ENCODE measurements around the gene COX19.

DNA sequence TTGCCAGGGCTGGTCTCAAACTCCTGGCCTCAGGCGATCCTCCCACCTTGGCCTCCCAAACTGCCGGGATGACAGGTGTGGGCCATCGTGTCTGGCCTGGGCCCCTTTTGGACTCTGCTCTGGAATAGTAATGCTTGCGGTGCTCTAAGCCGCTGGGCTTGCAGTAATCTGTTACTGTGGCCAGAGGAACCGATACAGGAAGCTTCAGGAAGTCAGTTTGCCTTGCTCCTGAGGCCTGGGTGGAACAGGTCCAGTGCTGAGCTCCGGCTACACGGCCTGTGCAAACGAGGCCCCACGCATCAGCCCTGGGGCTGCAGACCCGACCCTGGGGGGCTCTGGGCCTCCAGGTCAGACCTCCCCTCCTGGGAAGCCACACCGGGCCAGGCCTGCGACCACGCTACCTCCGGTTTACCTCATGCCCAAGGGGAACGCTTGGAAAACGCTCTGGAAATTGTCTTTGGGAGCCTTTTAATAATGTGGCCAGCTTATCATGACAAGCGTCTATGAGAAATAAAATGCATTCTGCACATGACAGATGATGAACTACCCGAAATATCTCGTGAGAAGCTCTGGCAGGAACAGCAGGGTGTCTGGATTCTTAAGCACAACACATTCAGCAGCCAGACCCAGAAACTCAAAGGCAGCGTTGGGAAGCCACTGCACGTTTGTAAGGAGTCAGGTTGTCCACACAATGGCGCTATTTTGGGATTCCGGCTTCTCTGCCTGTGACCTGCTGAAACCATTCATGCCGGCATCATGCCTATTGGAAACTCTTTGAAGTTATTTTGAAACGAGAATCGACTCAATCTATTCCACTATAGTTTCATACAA, 10.7 kb downstream of the COX19 start:
- no peak; the same call in none of the 2 replicates for TF ChIP-seq POLR2AphosphoS5 (IDR thresholded peaks at IDR 0.05; ENCODE audit: low read depth, low read length)
- TF ChIP-seq, protein P1, sequence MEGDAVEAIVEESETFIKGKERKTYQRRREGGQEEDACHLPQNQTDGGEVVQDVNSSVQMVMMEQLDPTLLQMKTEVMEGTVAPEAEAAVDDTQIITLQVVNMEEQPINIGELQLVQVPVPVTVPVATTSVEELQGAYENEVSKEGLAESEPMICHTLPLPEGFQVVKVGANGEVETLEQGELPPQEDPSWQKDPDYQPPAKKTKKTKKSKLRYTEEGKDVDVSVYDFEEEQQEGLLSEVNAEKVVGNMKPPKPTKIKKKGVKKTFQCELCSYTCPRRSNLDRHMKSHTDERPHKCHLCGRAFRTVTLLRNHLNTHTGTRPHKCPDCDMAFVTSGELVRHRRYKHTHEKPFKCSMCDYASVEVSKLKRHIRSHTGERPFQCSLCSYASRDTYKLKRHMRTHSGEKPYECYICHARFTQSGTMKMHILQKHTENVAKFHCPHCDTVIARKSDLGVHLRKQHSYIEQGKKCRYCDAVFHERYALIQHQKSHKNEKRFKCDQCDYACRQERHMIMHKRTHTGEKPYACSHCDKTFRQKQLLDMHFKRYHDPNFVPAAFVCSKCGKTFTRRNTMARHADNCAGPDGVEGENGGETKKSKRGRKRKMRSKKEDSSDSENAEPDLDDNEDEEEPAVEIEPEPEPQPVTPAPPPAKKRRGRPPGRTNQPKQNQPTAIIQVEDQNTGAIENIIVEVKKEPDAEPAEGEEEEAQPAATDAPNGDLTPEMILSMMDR (IDR thresholded peaks at IDR 0.05), result no peak

Measured in Panc1 (cell line).